HepG2 (cell line): ENCODE measurements around the gene TGFBRAP1. TPM values are rescaled to one million over a fixed set of nuclear protein-coding genes. Genes with fewer than 3 reads are reported as not detected.

ENCODE experiments used
- FOXK1 ChIP-seq: sonication (generic); formaldehyde crosslinking; IDR thresholded peaks from 2 replicates; pipeline ENCODE4 v1.4.0; 2020; ENCODE audit warnings: low read depth, missing genetic modification reagents, borderline replicate concordance
- GABPB1 ChIP-seq: IDR thresholded peaks from 2 replicates; pipeline ENCODE4 v1.6.1; 2016; ENCODE audit warnings: mild to moderate bottlenecking, missing genetic modification reagents, moderate library complexity, missing compliant biosample characterization
- HCFC1 ChIP-seq: fragments of 150-350 bp; IDR thresholded peaks from 2 replicates; pipeline ENCODE4 v1.6.1; 2014; ENCODE audit warnings: low read depth, low read length
- KDM2A ChIP-seq: sonication (generic); formaldehyde crosslinking; IDR thresholded peaks from 2 replicates; pipeline ENCODE4 v1.4.0; 2020; ENCODE audit warnings: low read depth, missing genetic modification reagents, borderline replicate concordance
- MEIS2 ChIP-seq: sonication (generic); formaldehyde crosslinking; IDR thresholded peaks from 2 replicates; pipeline ENCODE4 v1.9.0; 2021; ENCODE audit warnings: mild to moderate bottlenecking, missing genetic modification reagents
- NCOA5 ChIP-seq: sonication (generic); formaldehyde crosslinking; IDR thresholded peaks from 2 replicates; pipeline ENCODE4 v1.4.0; 2020; ENCODE audit warnings: missing genetic modification reagents
- RFX3 ChIP-seq: IDR thresholded peaks from 2 replicates; pipeline ENCODE4 v1.6.1; 2016; ENCODE audit warnings: missing biosample characterization, missing genetic modification reagents
- RXRB ChIP-seq: IDR thresholded peaks from 2 replicates; pipeline ENCODE4 v1.6.1; 2016; ENCODE audit warnings: borderline replicate concordance, missing genetic modification reagents, missing compliant biosample characterization
- SAP130 ChIP-seq: IDR thresholded peaks from 2 replicates; pipeline ENCODE4 v1.6.1; 2016; ENCODE audit warnings: low read depth
- TAF1 ChIP-seq: sonication (generic); formaldehyde crosslinking; IDR thresholded peaks from 2 replicates; pipeline ENCODE4 v1.4.0; 2020; ENCODE audit warnings: missing genetic modification reagents
- YEATS2 ChIP-seq: sonication (generic); formaldehyde crosslinking; IDR thresholded peaks from 2 replicates; pipeline ENCODE4 v1.4.0; 2020; ENCODE audit warnings: missing genetic modification reagents, borderline replicate concordance
- ZBTB3 ChIP-seq: sonication (generic); formaldehyde crosslinking; IDR thresholded peaks from 2 replicates; pipeline ENCODE4 v1.4.0; 2020; ENCODE audit warnings: low read depth, mild to moderate bottlenecking, moderate library complexity, missing genetic modification reagents, borderline replicate concordance
- ZNF143 ChIP-seq: sonication (generic); formaldehyde crosslinking; IDR thresholded peaks from 2 replicates; pipeline ENCODE4 v1.4.0; 2020; ENCODE audit warnings: missing genetic modification reagents
- ZNF280B ChIP-seq: sonication (generic); formaldehyde crosslinking; IDR thresholded peaks from 2 replicates; pipeline ENCODE4 v1.5.0; 2020; ENCODE audit warnings: missing genetic modification reagents, mild to moderate bottlenecking, borderline replicate concordance
- ZNF296 ChIP-seq: sonication (generic); formaldehyde crosslinking; conservative IDR thresholded peaks from 2 replicates; pipeline ENCODE4 v1.5.0; 2020; ENCODE audit warnings: mild to moderate bottlenecking, missing genetic modification reagents
- ZNF317 ChIP-seq: sonication (generic); formaldehyde crosslinking; IDR thresholded peaks from 2 replicates; pipeline ENCODE4 v1.5.0; 2020; ENCODE audit warnings: mild to moderate bottlenecking, missing genetic modification reagents
- ZNF510 ChIP-seq: sonication (generic); formaldehyde crosslinking; IDR thresholded peaks from 2 replicates; pipeline ENCODE4 v1.4.0; 2020; ENCODE audit warnings: low read depth, mild to moderate bottlenecking, missing genetic modification reagents
- ZNF557 ChIP-seq: sonication (generic); formaldehyde crosslinking; IDR thresholded peaks from 2 replicates; pipeline ENCODE4 v1.4.0; 2020; ENCODE audit warnings: missing genetic modification reagents
- ZNF678 ChIP-seq: sonication (generic); formaldehyde crosslinking; IDR thresholded peaks from 2 replicates; pipeline ENCODE4 v1.4.0; 2020; ENCODE audit warnings: mild to moderate bottlenecking, missing genetic modification reagents
- ZNF746 ChIP-seq: sonication (generic); formaldehyde crosslinking; IDR thresholded peaks from 2 replicates; pipeline ENCODE4 v1.8.0; 2022; ENCODE audit warnings: mild to moderate bottlenecking, missing genetic modification reagents
- ZNF777 ChIP-seq: sonication (generic); formaldehyde crosslinking; IDR thresholded peaks from 2 replicates; pipeline ENCODE4 v1.4.0; 2020; ENCODE audit warnings: missing genetic modification reagents
- ZNF781 ChIP-seq: sonication (generic); formaldehyde crosslinking; IDR thresholded peaks from 2 replicates; pipeline ENCODE4 v1.5.1; 2020; ENCODE audit warnings: borderline replicate concordance, mild to moderate bottlenecking, missing genetic modification reagents; ENCODE audit errors: not compliant biosample characterization
- ZSCAN29 ChIP-seq: sonication (generic); formaldehyde crosslinking; conservative IDR thresholded peaks from 2 replicates; pipeline ENCODE4 v1.4.0; 2020; ENCODE audit warnings: mild to moderate bottlenecking, missing genetic modification reagents
- polyA plus RNA-seq, 8 experiments: library from polyadenylated mRNA; depleted of rRNA in 3 of 8; stranded (reverse) in 7 of 8; unstranded in 1 of 8; fragments of >200 nt; fragmentation: Illumina TruSeq in 4 of 8; extraction: Trizol in 4 of 8; gene quantifications; 2 replicates each; pipeline versions ENCODE4 v1.2.1 to v1.2.3, GENCODE V29; 2011 to 2016; ENCODE audit warnings: low read depth in 4 of 8, missing spikeins in 1 of 8, mixed read lengths in 1 of 8; ENCODE audit not compliant: insufficient read depth in 1 of 8
- total RNA-seq, 5 experiments: library from RNA; depleted of rRNA; stranded (reverse); fragments of >200 nt; fragmentation: Illumina TruSeq; extraction: Trizol; gene quantifications; 2 replicates each; pipeline ENCODE4 v1.2.3, GENCODE V29; 2016; ENCODE audit warnings: low read depth in 1 of 5
- TF ChIP-seq, protein P1 (sequence below): sonication (generic); formaldehyde crosslinking; IDR thresholded peaks from 2 replicates; pipeline ENCODE4 v1.8.0; 2022; ENCODE audit warnings: missing genetic modification reagents, mild to moderate bottlenecking, moderate library complexity, borderline replicate concordance
- TF ChIP-seq, protein P2 (sequence below): sonication (generic); formaldehyde crosslinking; IDR thresholded peaks from 2 replicates; pipeline ENCODE4 v1.8.1; 2023; ENCODE audit warnings: mild to moderate bottlenecking, moderate library complexity, missing genetic modification reagents

TGFBRAP1 gene
- total and polyA plus RNA-seq, 2 of the 13 experiments (the other 11 are each of a cell fraction or from before 2014, with no cell fraction given), result 12.7 to 22.9 TPM

GRCh38 chr2:105329561-105330495 lies at the start of gene TGFBRAP1 (continued):
- TF ChIP-seq ZNF781 (CRISPR knock-in tag) (peak; percentile 86), RFX3 (CRISPR knock-in tag) (no peak), ZNF777 (CRISPR knock-in tag) (peak; percentile 62), ZNF746 (CRISPR knock-in tag) (peak; percentile 61; the same call in 1 of the 2 replicates), ZNF143 (CRISPR knock-in tag) (0 out of 2 replicates have a peak, but pooled peaks have one; percentile 29), ZNF296 (CRISPR knock-in tag) (peak; percentile 53; the same call in 1 of the 2 replicates), MEIS2 (CRISPR knock-in tag) (peak; percentile 72), KDM2A (CRISPR knock-in tag) (peak; percentile 86), SAP130 (peak; percentile 29; the same call in 1 of the 2 replicates), YEATS2 (peak; percentile 19; the same call in 1 of the 2 replicates), ZBTB3 (no peak; the same call in 1 of the 2 replicates), RXRB (CRISPR knock-in tag) (peak; percentile 10; the same call in 1 of the 2 replicates), NCOA5 (CRISPR knock-in tag) (no peak), ZNF678 (CRISPR knock-in tag) (peak; percentile 64; the same call in 1 of the 2 replicates), GABPB1 (CRISPR knock-in tag) (peak; percentile 62), ZNF280B (CRISPR knock-in tag) (peak; percentile 93), ZNF317 (no peak), TAF1 (CRISPR knock-in tag) (peak; percentile 70), ZNF510 (CRISPR knock-in tag) (peak; percentile 51; the same call in 1 of the 2 replicates), FOXK1 (CRISPR knock-in tag) (no peak; the same call in 1 of the 2 replicates), ZSCAN29 (CRISPR knock-in tag) (peak; percentile 54; the same call in 1 of the 2 replicates), ZNF557 (CRISPR knock-in tag) (peak; percentile 89; the same call in 1 of the 2 replicates), HCFC1 (peak; percentile 9; the same call in 1 of the 2 replicates)
- TF ChIP-seq, protein P1, sequence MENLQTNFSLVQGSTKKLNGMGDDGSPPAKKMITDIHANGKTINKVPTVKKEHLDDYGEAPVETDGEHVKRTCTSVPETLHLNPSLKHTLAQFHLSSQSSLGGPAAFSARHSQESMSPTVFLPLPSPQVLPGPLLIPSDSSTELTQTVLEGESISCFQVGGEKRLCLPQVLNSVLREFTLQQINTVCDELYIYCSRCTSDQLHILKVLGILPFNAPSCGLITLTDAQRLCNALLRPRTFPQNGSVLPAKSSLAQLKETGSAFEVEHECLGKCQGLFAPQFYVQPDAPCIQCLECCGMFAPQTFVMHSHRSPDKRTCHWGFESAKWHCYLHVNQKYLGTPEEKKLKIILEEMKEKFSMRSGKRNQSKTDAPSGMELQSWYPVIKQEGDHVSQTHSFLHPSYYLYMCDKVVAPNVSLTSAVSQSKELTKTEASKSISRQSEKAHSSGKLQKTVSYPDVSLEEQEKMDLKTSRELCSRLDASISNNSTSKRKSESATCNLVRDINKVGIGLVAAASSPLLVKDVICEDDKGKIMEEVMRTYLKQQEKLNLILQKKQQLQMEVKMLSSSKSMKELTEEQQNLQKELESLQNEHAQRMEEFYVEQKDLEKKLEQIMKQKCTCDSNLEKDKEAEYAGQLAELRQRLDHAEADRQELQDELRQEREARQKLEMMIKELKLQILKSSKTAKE (CRISPR knock-in tag), result no peak
- TF ChIP-seq, protein P2, sequence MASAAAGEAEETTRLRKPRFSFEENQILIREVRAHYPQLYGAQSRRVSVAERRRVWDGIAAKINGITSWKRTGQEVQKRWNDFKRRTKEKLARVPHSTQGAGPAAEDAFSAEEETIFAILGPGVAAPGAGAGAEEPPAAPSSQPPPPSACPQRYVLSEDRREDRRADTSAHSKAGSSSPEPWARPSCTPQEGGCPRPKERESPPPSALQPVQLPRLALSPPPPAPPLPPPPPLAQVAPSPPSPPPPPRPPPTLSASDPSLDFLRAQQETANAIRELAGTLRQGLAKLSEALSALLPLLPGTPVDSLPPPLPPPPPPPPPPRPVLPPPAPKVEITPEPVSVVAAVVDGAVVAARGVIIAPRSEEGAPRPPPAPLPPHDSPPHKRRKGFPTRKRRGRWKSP (CRISPR knock-in tag), result peak; percentile 69; the same call in 1 of the 2 replicates
